H1 (cell line): Measurements from ENCODE around the gene GCH1. TPM values are rescaled to one million over a fixed set of nuclear protein-coding genes. Genes with fewer than 3 reads are reported as not detected.

Experiments
- CBX5 ChIP-seq: fragments of 300-800, 300-1000 bp; sonication (generic); IDR thresholded peaks from 2 replicates; pipeline ENCODE4 v1.7.1; 2016; ENCODE audit warnings: antibody characterized with exemption, low read length, low read depth
- KDM4A ChIP-seq: IDR thresholded peaks from one replicate; pipeline ENCODE4 v1.7.1; 2012; ENCODE audit warnings: low read depth, mild to moderate bottlenecking, moderate library complexity, low read length, inconsistent platforms; ENCODE audit not compliant: severe bottlenecking
- TCF12 ChIP-seq: IDR thresholded peaks from 2 replicates; pipeline ENCODE4 v1.6.1; 2011; ENCODE audit warnings: low read depth, mild to moderate bottlenecking, low read length
- USF2 ChIP-seq: IDR thresholded peaks from 2 replicates; pipeline ENCODE4 v1.6.1; 2011; ENCODE audit warnings: low read length, improper control_type of control experiment
- polyA plus RNA-seq, 7 experiments: library from polyadenylated mRNA; depleted of rRNA in 3 of 7; stranded (reverse) in 5 of 7; unstranded in 2 of 7; fragments of >200 nt in 5 of 7; fragments of 200-250 nt in 2 of 7; gene quantifications; 1 replicate in 5 of 7; 2 replicates in 1 of 7; 4 replicates in 1 of 7; pipeline versions ENCODE4 v1.2.1 to v1.2.3, GENCODE V29; 2011 to 2013; ENCODE audit warnings: missing spikeins in 2 of 7, mixed read lengths in 2 of 7
- total RNA-seq: library from RNA; stranded (reverse); fragmentation: NEBNext Ultra II Directional; extraction: Animal tissue kit (Norgen Biotek cat#: 25700); gene quantifications from 2 replicates; pipeline ENCODE4 v1.2.1, GENCODE V29; 2021
- TF ChIP-seq, protein P1 (sequence below): fragments of 300-600 bp; sonication (generic); IDR thresholded peaks from 2 replicates; pipeline ENCODE4 v1.7.1; 2012; ENCODE audit warnings: low read length, moderate library complexity, mild to moderate bottlenecking, inconsistent platforms; ENCODE audit not compliant: insufficient replicate concordance
- TF ChIP-seq, protein P2 (sequence below): IDR thresholded peaks from 2 replicates; pipeline ENCODE4 v1.6.1; 2012; ENCODE audit warnings: inconsistent platforms

GCH1 gene
- total and polyA plus RNA-seq, 2 of the 8 experiments (the other 6 are each of a cell fraction or from before 2014, with no cell fraction given) = 7.3 to 7.9 TPM

- TF ChIP-seq, protein P1, sequence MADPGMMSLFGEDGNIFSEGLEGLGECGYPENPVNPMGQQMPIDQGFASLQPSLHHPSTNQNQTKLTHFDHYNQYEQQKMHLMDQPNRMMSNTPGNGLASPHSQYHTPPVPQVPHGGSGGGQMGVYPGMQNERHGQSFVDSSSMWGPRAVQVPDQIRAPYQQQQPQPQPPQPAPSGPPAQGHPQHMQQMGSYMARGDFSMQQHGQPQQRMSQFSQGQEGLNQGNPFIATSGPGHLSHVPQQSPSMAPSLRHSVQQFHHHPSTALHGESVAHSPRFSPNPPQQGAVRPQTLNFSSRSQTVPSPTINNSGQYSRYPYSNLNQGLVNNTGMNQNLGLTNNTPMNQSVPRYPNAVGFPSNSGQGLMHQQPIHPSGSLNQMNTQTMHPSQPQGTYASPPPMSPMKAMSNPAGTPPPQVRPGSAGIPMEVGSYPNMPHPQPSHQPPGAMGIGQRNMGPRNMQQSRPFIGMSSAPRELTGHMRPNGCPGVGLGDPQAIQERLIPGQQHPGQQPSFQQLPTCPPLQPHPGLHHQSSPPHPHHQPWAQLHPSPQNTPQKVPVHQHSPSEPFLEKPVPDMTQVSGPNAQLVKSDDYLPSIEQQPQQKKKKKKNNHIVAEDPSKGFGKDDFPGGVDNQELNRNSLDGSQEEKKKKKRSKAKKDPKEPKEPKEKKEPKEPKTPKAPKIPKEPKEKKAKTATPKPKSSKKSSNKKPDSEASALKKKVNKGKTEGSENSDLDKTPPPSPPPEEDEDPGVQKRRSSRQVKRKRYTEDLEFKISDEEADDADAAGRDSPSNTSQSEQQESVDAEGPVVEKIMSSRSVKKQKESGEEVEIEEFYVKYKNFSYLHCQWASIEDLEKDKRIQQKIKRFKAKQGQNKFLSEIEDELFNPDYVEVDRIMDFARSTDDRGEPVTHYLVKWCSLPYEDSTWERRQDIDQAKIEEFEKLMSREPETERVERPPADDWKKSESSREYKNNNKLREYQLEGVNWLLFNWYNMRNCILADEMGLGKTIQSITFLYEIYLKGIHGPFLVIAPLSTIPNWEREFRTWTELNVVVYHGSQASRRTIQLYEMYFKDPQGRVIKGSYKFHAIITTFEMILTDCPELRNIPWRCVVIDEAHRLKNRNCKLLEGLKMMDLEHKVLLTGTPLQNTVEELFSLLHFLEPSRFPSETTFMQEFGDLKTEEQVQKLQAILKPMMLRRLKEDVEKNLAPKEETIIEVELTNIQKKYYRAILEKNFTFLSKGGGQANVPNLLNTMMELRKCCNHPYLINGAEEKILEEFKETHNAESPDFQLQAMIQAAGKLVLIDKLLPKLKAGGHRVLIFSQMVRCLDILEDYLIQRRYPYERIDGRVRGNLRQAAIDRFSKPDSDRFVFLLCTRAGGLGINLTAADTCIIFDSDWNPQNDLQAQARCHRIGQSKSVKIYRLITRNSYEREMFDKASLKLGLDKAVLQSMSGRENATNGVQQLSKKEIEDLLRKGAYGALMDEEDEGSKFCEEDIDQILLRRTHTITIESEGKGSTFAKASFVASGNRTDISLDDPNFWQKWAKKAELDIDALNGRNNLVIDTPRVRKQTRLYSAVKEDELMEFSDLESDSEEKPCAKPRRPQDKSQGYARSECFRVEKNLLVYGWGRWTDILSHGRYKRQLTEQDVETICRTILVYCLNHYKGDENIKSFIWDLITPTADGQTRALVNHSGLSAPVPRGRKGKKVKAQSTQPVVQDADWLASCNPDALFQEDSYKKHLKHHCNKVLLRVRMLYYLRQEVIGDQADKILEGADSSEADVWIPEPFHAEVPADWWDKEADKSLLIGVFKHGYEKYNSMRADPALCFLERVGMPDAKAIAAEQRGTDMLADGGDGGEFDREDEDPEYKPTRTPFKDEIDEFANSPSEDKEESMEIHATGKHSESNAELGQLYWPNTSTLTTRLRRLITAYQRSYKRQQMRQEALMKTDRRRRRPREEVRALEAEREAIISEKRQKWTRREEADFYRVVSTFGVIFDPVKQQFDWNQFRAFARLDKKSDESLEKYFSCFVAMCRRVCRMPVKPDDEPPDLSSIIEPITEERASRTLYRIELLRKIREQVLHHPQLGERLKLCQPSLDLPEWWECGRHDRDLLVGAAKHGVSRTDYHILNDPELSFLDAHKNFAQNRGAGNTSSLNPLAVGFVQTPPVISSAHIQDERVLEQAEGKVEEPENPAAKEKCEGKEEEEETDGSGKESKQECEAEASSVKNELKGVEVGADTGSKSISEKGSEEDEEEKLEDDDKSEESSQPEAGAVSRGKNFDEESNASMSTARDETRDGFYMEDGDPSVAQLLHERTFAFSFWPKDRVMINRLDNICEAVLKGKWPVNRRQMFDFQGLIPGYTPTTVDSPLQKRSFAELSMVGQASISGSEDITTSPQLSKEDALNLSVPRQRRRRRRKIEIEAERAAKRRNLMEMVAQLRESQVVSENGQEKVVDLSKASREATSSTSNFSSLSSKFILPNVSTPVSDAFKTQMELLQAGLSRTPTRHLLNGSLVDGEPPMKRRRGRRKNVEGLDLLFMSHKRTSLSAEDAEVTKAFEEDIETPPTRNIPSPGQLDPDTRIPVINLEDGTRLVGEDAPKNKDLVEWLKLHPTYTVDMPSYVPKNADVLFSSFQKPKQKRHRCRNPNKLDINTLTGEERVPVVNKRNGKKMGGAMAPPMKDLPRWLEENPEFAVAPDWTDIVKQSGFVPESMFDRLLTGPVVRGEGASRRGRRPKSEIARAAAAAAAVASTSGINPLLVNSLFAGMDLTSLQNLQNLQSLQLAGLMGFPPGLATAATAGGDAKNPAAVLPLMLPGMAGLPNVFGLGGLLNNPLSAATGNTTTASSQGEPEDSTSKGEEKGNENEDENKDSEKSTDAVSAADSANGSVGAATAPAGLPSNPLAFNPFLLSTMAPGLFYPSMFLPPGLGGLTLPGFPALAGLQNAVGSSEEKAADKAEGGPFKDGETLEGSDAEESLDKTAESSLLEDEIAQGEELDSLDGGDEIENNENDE = no peak
- TF ChIP-seq, protein P2, sequence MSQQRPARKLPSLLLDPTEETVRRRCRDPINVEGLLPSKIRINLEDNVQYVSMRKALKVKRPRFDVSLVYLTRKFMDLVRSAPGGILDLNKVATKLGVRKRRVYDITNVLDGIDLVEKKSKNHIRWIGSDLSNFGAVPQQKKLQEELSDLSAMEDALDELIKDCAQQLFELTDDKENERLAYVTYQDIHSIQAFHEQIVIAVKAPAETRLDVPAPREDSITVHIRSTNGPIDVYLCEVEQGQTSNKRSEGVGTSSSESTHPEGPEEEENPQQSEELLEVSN = no peak
- no peak for TF ChIP-seq CBX5
- no peak for TF ChIP-seq KDM4A
- TF ChIP-seq TCF12 = no peak
- no peak for TF ChIP-seq USF2
Observed at GRCh38 chr14:54920052-54920451, 17.4 kb upstream of the GCH1 start (continued).
